Vagina (tissue), 2 donors: ENCODE data around the gene CDK16. TPM values are rescaled to one million over a fixed set of nuclear protein-coding genes. Genes with fewer than 3 reads are reported as not detected.

Experiments
- DNase-seq, 2 donors: peaks; one replicate each; pipeline ENCODE4 v3.0.0-alpha.2; 2017; ENCODE audit errors: extremely low spot score in 2 of 2
- H3K27ac ChIP-seq: fragments of 200-600 bp; sonication (generic); one replicate; pipeline ENCODE4 v1.5.1; 2019
- H3K27me3 ChIP-seq: fragments of 200-600 bp; sonication (generic); one replicate; pipeline ENCODE4 v1.5.1; 2019
- H3K36me3 ChIP-seq, 2 donors: fragments of 200-600 bp; sonication (generic); one replicate each; pipeline ENCODE4 v1.5.1; 2017 to 2019
- H3K4me1 ChIP-seq: fragments of 200-600 bp; sonication (generic); one replicate; pipeline ENCODE4 v1.5.1; 2019
- H3K4me3 ChIP-seq, 2 donors: fragments of 200-600 bp; sonication (generic); 1 replicate in 1 of 2; 2 replicates in 1 of 2; pipeline ENCODE4 v1.5.1; 2016 to 2019
- H3K9me3 ChIP-seq: fragments of 200-600 bp; sonication (generic); one replicate; pipeline ENCODE4 v1.5.1; 2019
- POLR2A ChIP-seq, 2 donors: fragments of 450-650 bp; IDR thresholded peaks; one replicate each; pipeline ENCODE4 v1.6.1; 2017; ENCODE audit warnings: antibody characterized with exemption in 2 of 2, mild to moderate bottlenecking in 2 of 2, moderate library complexity in 2 of 2
- POLR2AphosphoS5 ChIP-seq, 2 donors: sonication (generic); formaldehyde crosslinking; IDR thresholded peaks; one replicate each; pipeline ENCODE4 v1.9.0; 2017; ENCODE audit warnings: antibody characterized with exemption in 2 of 2, mild to moderate bottlenecking in 2 of 2, low read depth in 1 of 2; ENCODE audit not compliant: insufficient read depth in 1 of 2
- intact Hi-C: fragments of 100-400 bp; cut with DNase I; formaldehyde crosslinking; loops from one replicate; pipeline ENCODE4 v1.15.1; 2023
- total RNA-seq: library from RNA; depleted of rRNA; stranded (reverse); fragments of >200 nt; gene quantifications from one replicate; pipeline ENCODE4 v1.2.3, GENCODE V29; 2016
- TF ChIP-seq, protein P1 (sequence below), 3 experiments: fragments of 450-650 bp in 2 of 3; fragments of 200-600 bp in 1 of 3; sonication (generic) in 1 of 3; IDR thresholded peaks; one replicate each; pipeline ENCODE4 v1.5.1; 2017 to 2019; ENCODE audit warnings: antibody characterized with exemption in 3 of 3, mild to moderate bottlenecking in 2 of 3, moderate library complexity in 2 of 3

CDK16 gene
- total RNA-seq, 1 donor from 2014 or later, result 73.9 TPM

DNA sequence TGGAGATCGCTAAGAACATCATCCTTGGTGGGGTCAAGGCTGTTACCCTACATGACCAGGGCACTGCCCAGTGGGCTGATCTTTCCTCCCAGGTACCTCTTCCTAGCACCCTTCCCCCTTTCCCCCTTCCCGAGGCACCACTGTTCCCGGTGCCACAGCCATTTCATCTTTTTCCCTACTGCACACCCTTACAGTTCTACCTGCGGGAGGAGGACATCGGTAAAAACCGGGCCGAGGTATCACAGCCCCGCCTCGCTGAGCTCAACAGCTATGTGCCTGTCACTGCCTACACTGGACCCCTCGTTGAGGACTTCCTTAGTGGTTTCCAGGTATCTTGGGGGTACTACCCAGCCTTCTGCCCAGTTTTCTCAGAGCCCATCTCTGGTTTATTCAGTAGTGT, 19.2 kb upstream of the CDK16 start:
- Histone ChIP-seq H3K4me1 (peaks cover 48% of the 10 kb centered on the region), H3K9me3 (no peaks in the 10 kb centered on the region), H3K27me3 (no peaks in the 10 kb centered on the region), H3K36me3 (peaks cover 5 to 62% of the 10 kb centered on the region in 2 donors), H3K4me3 (no peak overlapping the region), H3K27ac (no peak overlapping the region)
- DNase-seq, result no peak
- TF ChIP-seq, protein P1, sequence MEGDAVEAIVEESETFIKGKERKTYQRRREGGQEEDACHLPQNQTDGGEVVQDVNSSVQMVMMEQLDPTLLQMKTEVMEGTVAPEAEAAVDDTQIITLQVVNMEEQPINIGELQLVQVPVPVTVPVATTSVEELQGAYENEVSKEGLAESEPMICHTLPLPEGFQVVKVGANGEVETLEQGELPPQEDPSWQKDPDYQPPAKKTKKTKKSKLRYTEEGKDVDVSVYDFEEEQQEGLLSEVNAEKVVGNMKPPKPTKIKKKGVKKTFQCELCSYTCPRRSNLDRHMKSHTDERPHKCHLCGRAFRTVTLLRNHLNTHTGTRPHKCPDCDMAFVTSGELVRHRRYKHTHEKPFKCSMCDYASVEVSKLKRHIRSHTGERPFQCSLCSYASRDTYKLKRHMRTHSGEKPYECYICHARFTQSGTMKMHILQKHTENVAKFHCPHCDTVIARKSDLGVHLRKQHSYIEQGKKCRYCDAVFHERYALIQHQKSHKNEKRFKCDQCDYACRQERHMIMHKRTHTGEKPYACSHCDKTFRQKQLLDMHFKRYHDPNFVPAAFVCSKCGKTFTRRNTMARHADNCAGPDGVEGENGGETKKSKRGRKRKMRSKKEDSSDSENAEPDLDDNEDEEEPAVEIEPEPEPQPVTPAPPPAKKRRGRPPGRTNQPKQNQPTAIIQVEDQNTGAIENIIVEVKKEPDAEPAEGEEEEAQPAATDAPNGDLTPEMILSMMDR (IDR thresholded peaks at IDR 0.05), result no peak
- no peak for TF ChIP-seq POLR2A (IDR thresholded peaks at IDR 0.05)
- TF ChIP-seq POLR2AphosphoS5 (IDR thresholded peaks at IDR 0.05; ENCODE audit: insufficient read depth in 1 of 2, low read depth in 1 of 2), result no peak
- intact Hi-C loops, result loop anchor here (10.0 kb wide), 1 partner anchor 326 kb away; no protein-coding TSS in a partner anchor

DNA sequence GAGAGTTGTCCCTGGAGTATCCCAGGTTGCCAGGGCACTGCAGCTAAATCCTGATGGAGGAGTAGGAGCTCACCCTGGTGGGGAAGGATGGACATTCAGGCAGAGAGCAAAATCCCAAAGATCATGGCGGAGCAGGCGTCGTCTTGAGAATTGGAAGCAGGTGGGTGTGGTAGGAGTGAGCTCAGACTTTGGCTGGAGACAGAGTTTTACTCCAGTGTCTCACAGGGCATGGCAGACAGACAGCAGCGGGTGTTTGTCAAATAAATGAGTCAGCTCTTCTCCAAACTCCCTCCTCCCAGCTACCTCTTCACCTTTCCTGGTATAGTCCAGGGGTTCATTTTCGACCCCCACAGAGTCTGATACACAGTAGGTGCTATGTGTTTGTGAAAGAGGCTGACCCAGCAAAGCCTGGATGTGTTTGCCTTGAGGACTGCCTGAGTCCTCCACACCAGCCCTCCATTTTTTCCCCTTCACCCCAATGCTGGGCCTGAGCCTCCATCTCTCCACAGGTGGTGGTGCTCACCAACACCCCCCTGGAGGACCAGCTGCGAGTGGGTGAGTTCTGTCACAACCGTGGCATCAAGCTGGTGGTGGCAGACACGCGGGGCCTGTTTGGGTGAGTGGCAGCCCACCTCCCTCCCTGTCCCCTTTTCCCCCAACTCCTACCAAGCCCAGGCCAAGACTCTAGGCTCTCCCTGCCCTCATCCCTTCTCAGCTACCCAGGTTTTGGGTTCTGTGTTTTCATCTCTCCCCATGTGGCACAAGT, 17.9 kb upstream of the CDK16 start:
- Histone ChIP-seq H3K27ac (peak overlapping the region; percentile 52), H3K36me3 (peaks cover 5 to 75% of the 10 kb centered on the region in 2 donors), H3K27me3 (no peaks in the 10 kb centered on the region), H3K4me1 (peaks cover 36% of the 10 kb centered on the region), H3K4me3 (no peak overlapping the region), H3K9me3 (no peaks in the 10 kb centered on the region)
- TF ChIP-seq, protein P1 (IDR thresholded peaks at IDR 0.05), result no peak
- TF ChIP-seq POLR2A (IDR thresholded peaks at IDR 0.05), result no peak
- TF ChIP-seq POLR2AphosphoS5 (IDR thresholded peaks at IDR 0.05; ENCODE audit: insufficient read depth in 1 of 2, low read depth in 1 of 2), result peak in 1 of 2 donors; percentile 40
- DNase-seq, result no peak
- intact Hi-C loops, result no loop called here

- H3K36me3 ChIP-seq, result peaks cover 5 to 82% of the 10 kb centered on the region in 2 donors
These were observed 17.0 kb upstream of the CDK16 start for GRCh38 chrX:47201345-47201944.

GRCh38 chrX:47202316-47202715, 16.2 kb upstream of the CDK16 start:
- Histone ChIP-seq H3K4me1 (peaks cover 18% of the 10 kb centered on the region), H3K4me3 (no peak overlapping the region), H3K36me3 (peaks cover 5 to 89% of the 10 kb centered on the region in 2 donors), H3K27me3 (no peaks in the 10 kb centered on the region), H3K27ac (no peak overlapping the region), H3K9me3 (no peaks in the 10 kb centered on the region)
- TF ChIP-seq POLR2A (IDR thresholded peaks at IDR 0.05) (no peak), POLR2AphosphoS5 (IDR thresholded peaks at IDR 0.05; ENCODE audit: insufficient read depth in 1 of 2, low read depth in 1 of 2) (no peak)
- TF ChIP-seq, protein P1 (IDR thresholded peaks at IDR 0.05), result no peak
- DNase-seq, result no peak
- intact Hi-C loops, result no loop called here

More at GRCh38 chrX:47201345-47201944, 17.0 kb upstream of the CDK16 start:
- H3K4me1 ChIP-seq, result peaks cover 27% of the 10 kb centered on the region
- no peak for DNase-seq
- no peak overlapping the region for H3K4me3 ChIP-seq
- intact Hi-C loops, result no loop called here
- TF ChIP-seq POLR2AphosphoS5 (IDR thresholded peaks at IDR 0.05; ENCODE audit: insufficient read depth in 1 of 2, low read depth in 1 of 2) (no peak), POLR2A (IDR thresholded peaks at IDR 0.05) (no peak)
- TF ChIP-seq, protein P1 (IDR thresholded peaks at IDR 0.05), result no peak
- peak overlapping the region; percentile 22 for H3K27ac ChIP-seq
- H3K27me3 ChIP-seq, result no peaks in the 10 kb centered on the region
- H3K9me3 ChIP-seq, result no peaks in the 10 kb centered on the region

GRCh38 chrX:47202877-47203276, 15.6 kb upstream of the CDK16 start:
- TF ChIP-seq, protein P1 (IDR thresholded peaks at IDR 0.05), result no peak
- TF ChIP-seq POLR2AphosphoS5 (IDR thresholded peaks at IDR 0.05; ENCODE audit: insufficient read depth in 1 of 2, low read depth in 1 of 2) (no peak), POLR2A (IDR thresholded peaks at IDR 0.05) (no peak)
- intact Hi-C loops, result no loop called here
- H3K9me3 ChIP-seq, result no peaks in the 10 kb centered on the region
- H3K27me3 ChIP-seq, result no peaks in the 10 kb centered on the region
- peaks cover 5 to 95% of the 10 kb centered on the region in 2 donors for H3K36me3 ChIP-seq
- DNase-seq, result no peak
- H3K4me1 ChIP-seq, result peaks cover 12% of the 10 kb centered on the region
- no peak overlapping the region for H3K27ac ChIP-seq
- H3K4me3 ChIP-seq, result no peak overlapping the region
